Heart right ventricle (tissue), 16 donors: ENCODE measurements around the gene OR13G1. TPM values are rescaled to one million over a fixed set of nuclear protein-coding genes. Genes with fewer than 3 reads are reported as not detected.
"Not testable (repeated sequence)": the region's sequence is repeated elsewhere in the genome, so short reads cannot be mapped to it uniquely, and the experiment has no call there.

Source experiments
- ATAC-seq, 8 donors: fragments of 200-7000 bp; cut with Tn5 transposase; one replicate each; pipeline ENCODE4 v1.9.1; 2020; ENCODE audit warnings: mild to moderate bottlenecking in 8 of 8, moderate library complexity in 8 of 8, moderate number of reproducible peaks in 1 of 8
- DNase-seq, 2 donors: peaks; one replicate each; pipeline ENCODE4 v3.0.0-alpha.2; 2020
- H3K27ac ChIP-seq, 10 donors: fragments of 200-600 bp; sonication (generic) in 2 of 10; one replicate each; pipeline versions ENCODE4 v1.5.0 to v1.8.0; 2020 to 2022; ENCODE audit warnings: mild to moderate bottlenecking in 3 of 10
- H3K27me3 ChIP-seq, 7 donors: fragments of 200-600 bp; one replicate each; pipeline ENCODE4 v1.8.0; 2021 to 2022; ENCODE audit warnings: mild to moderate bottlenecking in 2 of 7
- H3K36me3 ChIP-seq, 9 donors: fragments of 200-600 bp; sonication (generic) in 1 of 9; one replicate each; pipeline versions ENCODE4 v1.5.0 to v1.8.0; 2020 to 2022; ENCODE audit warnings: mild to moderate bottlenecking in 2 of 9
- H3K4me1 ChIP-seq, 9 donors: fragments of 200-600 bp; sonication (generic) in 1 of 9; one replicate each; pipeline versions ENCODE4 v1.5.0 to v1.8.0; 2020 to 2022; ENCODE audit warnings: mild to moderate bottlenecking in 4 of 9
- H3K4me3 ChIP-seq, 10 donors: fragments of 200-600 bp; sonication (generic) in 2 of 10; one replicate each; pipeline versions ENCODE4 v1.5.0 to v1.8.0; 2020 to 2022; ENCODE audit warnings: mild to moderate bottlenecking in 7 of 10, moderate library complexity in 2 of 10
- H3K9me3 ChIP-seq, 11 donors: fragments of 200-600 bp in 10 of 11; sonication (generic) in 2 of 11; one replicate each; pipeline versions ENCODE4 v1.5.0 to v1.8.0; 2013 to 2022; ENCODE audit warnings: mild to moderate bottlenecking in 2 of 11, control low read depth in 1 of 11, moderate library complexity in 1 of 11
- CTCF ChIP-seq, 9 donors: fragments of 200-600 bp; sonication (generic) in 2 of 9; IDR thresholded peaks; one replicate each; pipeline versions ENCODE4 v1.5.0 to v1.8.0; 2021 to 2022; ENCODE audit warnings: antibody characterized with exemption in 9 of 9, mild to moderate bottlenecking in 5 of 9, moderate library complexity in 1 of 9
- WGBS, 2 donors: extraction: QIAGEN DNeasy Blood & Tissue Kit; methylation state at CpG; one replicate each; pipeline ENCODE4 v1.1.7; 2013; ENCODE audit warnings: inconsistent platforms in 1 of 2; 5-methylcytosine and 5-hydroxymethylcytosine counted together
- intact Hi-C, 10 donors: fragments of 100-400 bp; cut with DNase I; formaldehyde crosslinking; loops; one replicate each; pipeline versions ENCODE4 v1.11.1 to v1.14.2; 2022
- long read RNA-seq, 3 donors: library from polyadenylated mRNA; unstranded; transcript quantifications; one replicate each; pipeline ENCODE4 v2.0.0, GENCODE V29; 2020 to 2021
- polyA plus RNA-seq, 2 donors: library from polyadenylated mRNA; stranded (reverse); fragments of 200-250 nt; gene quantifications; one replicate each; pipeline ENCODE4 v1.2.3, GENCODE V29; 2013
- total RNA-seq, 10 donors: library from RNA; stranded (reverse); fragmentation: NEBNext Ultra II Directional in 3 of 10; extraction: Animal tissue kit (Norgen Biotek cat#: 25700) in 3 of 10; gene quantifications; one replicate each; pipeline versions ENCODE4 v1.2.1 to v1.2.4, GENCODE V29; 2021 to 2023
- donor health status: Arrhythmogenic right ventricular cardiomyopathy.
- donor health status: ischemic (EF 13 %, LVEDD 7.1; RV severe dilation, severe dysfunction).
- donor health status: healthy with polysubstance abuse.
- donor health status: DM: no; HTN: yes; CAD: no.
- donor health status: DM: no; HTN: no; CAD: no.
- donor health status: ischemic (EF 25% LVEDD 6.9; RV normal size, moderate dysfunction).
- donor health status: ischemic (EF 25% LVEDD 5.7; RV mildly dilated, moderate dysfunction).
- donor health status: healthy.
- donor health status: DM: yes; HTN: yes; CAD: no.
- donor health status: Ischemic cardiomyopathy.
- donor health status: ischemic (EF 35%, LVEDD 5.7; RV mildly dilated, moderate dysfunction).
- donor health status: nonischemic (EF 11% LVEDD 7.7; RV severe dilation, severe dysfunction).
- donor health status: DM: yes; HTN: yes; CAD: no.
- donor health status: PGD.
- donor health status: ischemic (EF 29% LVEDD 5.4; RV normal size, mild dysfunction).
- donor health status: nonischemic (EF 23%, LVEDD 6.1; RV moderate dilation, normal function).

OR13G1 gene
- total RNA-seq (not detected), polyA plus RNA-seq (not detected)
- long read RNA-seq, donor 1, result 0 reads
- long read RNA-seq, donor 2, result 0 reads
- long read RNA-seq, donor 3, result 0 reads

- TF ChIP-seq CTCF (IDR thresholded peaks at IDR 0.05), result no peak
- 69 to 83% methylated on average over 1 of the region's 1 CpG for WGBS, 2 donors
- DNase-seq (no peak), ATAC-seq (no peak)
- intact Hi-C loops, result no loop called here
- H3K4me1 ChIP-seq, result no peaks in the 10 kb centered on the region
- no peaks in the 10 kb centered on the region for H3K36me3 ChIP-seq
- H3K4me3 ChIP-seq, result no peak within 1 kb of the TSS
- no peaks in the 10 kb centered on the region for H3K27me3 ChIP-seq
- H3K9me3 ChIP-seq, result peaks cover 0 to 3% (median 0%) of the 10 kb centered on the region in 11 donors
- H3K27ac ChIP-seq, result no peak within 1 kb of the TSS
Measured at GRCh38 chr1:247679639-247680038, at the start of gene OR13G1. Gene OR13G1, minus strand, starts transcription at chr1:247679739. Its CDS starts 6,698 bp downstream, at chr1:247673041.

DNA sequence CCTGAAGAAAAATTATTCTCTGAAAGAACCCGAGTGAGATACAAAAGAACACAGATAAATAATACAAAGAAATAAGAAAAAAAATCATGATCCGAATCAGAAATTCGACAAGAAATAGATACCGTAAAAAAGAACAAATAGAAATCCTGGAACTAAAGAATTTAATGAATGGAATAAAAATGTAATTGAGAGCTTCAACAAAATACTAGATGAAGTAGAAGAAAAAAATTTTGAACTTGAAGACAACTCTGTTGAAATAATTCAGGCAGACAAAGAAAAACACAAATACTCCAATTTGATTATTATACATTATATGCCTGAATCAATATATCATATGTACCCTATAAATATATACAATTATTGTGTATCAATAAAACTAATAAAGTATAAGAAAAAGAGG is 41.7 kb upstream of the OR13G1 start:
- no peak for TF ChIP-seq CTCF (IDR thresholded peaks at IDR 0.05)
- ATAC-seq, result no peak
- Histone ChIP-seq H3K27me3 (no peaks in the 10 kb centered on the region), H3K36me3 (no peaks in the 10 kb centered on the region), H3K4me3 (no peak overlapping the region), H3K4me1 (no peaks in the 10 kb centered on the region), H3K9me3 (peaks cover 0 to 51% (median 7%) of the 10 kb centered on the region in 11 donors), H3K27ac (no peak overlapping the region)
- intact Hi-C loops, result no loop called here
- DNase-seq, result no peak
- 88 to 93% methylated on average over 4 of the region's 4 CpGs for WGBS, 2 donors

DNA sequence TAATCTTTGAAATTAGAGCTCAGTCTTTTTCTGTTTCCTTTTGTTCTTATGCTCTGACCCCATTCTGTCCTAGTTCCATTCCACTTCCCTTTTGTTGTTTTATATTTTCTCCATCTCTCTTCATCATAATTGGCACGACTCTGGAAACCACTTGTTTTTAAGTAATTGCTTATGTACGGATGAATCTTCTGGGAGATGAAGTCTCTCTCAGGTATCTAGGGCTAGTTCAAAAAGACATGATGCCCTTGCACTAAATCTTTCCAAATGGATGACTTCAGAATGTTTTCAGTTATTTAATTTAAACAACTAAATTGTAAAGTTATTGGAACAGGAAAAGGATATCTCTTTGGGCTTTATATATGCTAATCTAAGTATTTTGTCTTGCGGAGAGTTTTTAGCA is 37.0 kb upstream of the OR13G1 start, which contains the start of gene OR6F1:
TSS of gene OR6F1 (minus strand) at position 101 of the 400 bp plus-strand sequence. CDS start 3,891 bp downstream, outside the sequence.
- intact Hi-C loops, result no loop called here
- TF ChIP-seq CTCF (IDR thresholded peaks at IDR 0.05), result no peak
- Histone ChIP-seq H3K36me3 (no peaks in the 10 kb centered on the region), H3K4me1 (no peaks in the 10 kb centered on the region), H3K9me3 (peaks cover 0 to 26% (median 7%) of the 10 kb centered on the region in 11 donors), H3K27ac (no peak within 1 kb of the TSS), H3K4me3 (no peak within 1 kb of the TSS), H3K27me3 (no peaks in the 10 kb centered on the region)
- WGBS, 2 donors, result 80 to 88% methylated on average over 3 of the region's 3 CpGs
- DNase-seq (no peak), ATAC-seq (no peak)

- no peak for DNase-seq
Measured at GRCh38 chr1:247713753-247714152, 34.2 kb upstream of the OR13G1 start.

GRCh38 chr1:247710681-247711080 is 31.1 kb upstream of the OR13G1 start:
- H3K4me1 ChIP-seq, intact Hi-C loops, H3K4me3 ChIP-seq, H3K27me3 ChIP-seq, H3K36me3 ChIP-seq, DNase-seq, H3K9me3 ChIP-seq, H3K27ac ChIP-seq, ATAC-seq: not testable (repeated sequence)
- 88 to 93% methylated on average over 8 of the region's 8 CpGs for WGBS, 2 donors

More at GRCh38 chr1:247713753-247714152, 34.2 kb upstream of the OR13G1 start:
- ATAC-seq, result no peak
- 83 to 96% methylated on average over 7 of the region's 7 CpGs for WGBS, 2 donors
- H3K4me1 ChIP-seq, result no peaks in the 10 kb centered on the region
- no peaks in the 10 kb centered on the region for H3K27me3 ChIP-seq
- intact Hi-C loops, result no loop called here
- TF ChIP-seq CTCF (IDR thresholded peaks at IDR 0.05), result no peak
- no peaks in the 10 kb centered on the region for H3K36me3 ChIP-seq
- H3K4me3 ChIP-seq, result no peak overlapping the region
- H3K27ac ChIP-seq, result no peak overlapping the region
- peaks cover 0 to 7% (median 0%) of the 10 kb centered on the region in 11 donors for H3K9me3 ChIP-seq
